H1 (cell line): ENCODE data around the gene ACACB. TPM values are rescaled to one million over a fixed set of nuclear protein-coding genes. Genes with fewer than 3 reads are reported as not detected.

Source experiments
- EP300 ChIP-seq, 2 experiments: IDR thresholded peaks; 1 replicate in 1 of 2; 2 replicates in 1 of 2; pipeline ENCODE4 v1.6.1; 2011 to 2012; ENCODE audit warnings: low read depth in 2 of 2, low read length in 2 of 2, mild to moderate bottlenecking in 2 of 2, borderline replicate concordance in 1 of 2, inconsistent platforms in 1 of 2, moderate library complexity in 1 of 2
- GTF2F1 ChIP-seq: IDR thresholded peaks from 2 replicates; pipeline ENCODE4 v1.6.1; 2012; ENCODE audit warnings: low read depth, low read length, improper control_type of control experiment, borderline replicate concordance
- JUN ChIP-seq: IDR thresholded peaks from 2 replicates; pipeline ENCODE4 v1.6.1; 2011; ENCODE audit warnings: low read depth, mild to moderate bottlenecking, improper control_type of control experiment, low read length
- polyA plus RNA-seq, 7 experiments: library from polyadenylated mRNA; depleted of rRNA in 3 of 7; stranded (reverse) in 5 of 7; unstranded in 2 of 7; fragments of >200 nt in 5 of 7; fragments of 200-250 nt in 2 of 7; gene quantifications; 1 replicate in 5 of 7; 2 replicates in 1 of 7; 4 replicates in 1 of 7; pipeline versions ENCODE4 v1.2.1 to v1.2.3, GENCODE V29; 2011 to 2013; ENCODE audit warnings: missing spikeins in 2 of 7, mixed read lengths in 2 of 7
- total RNA-seq: library from RNA; stranded (reverse); fragmentation: NEBNext Ultra II Directional; extraction: Animal tissue kit (Norgen Biotek cat#: 25700); gene quantifications from 2 replicates; pipeline ENCODE4 v1.2.1, GENCODE V29; 2021
- TF ChIP-seq, protein P1 (sequence below): IDR thresholded peaks from 2 replicates; pipeline ENCODE4 v1.6.1; 2012; ENCODE audit warnings: low read length, inconsistent platforms
- TF ChIP-seq, protein P2 (sequence below): fragments of 300-600 bp; sonication (generic); IDR thresholded peaks from 2 replicates; pipeline ENCODE4 v1.7.1; 2012; ENCODE audit warnings: low read length, moderate library complexity, mild to moderate bottlenecking, inconsistent platforms; ENCODE audit not compliant: insufficient replicate concordance

The ACACB gene
- total and polyA plus RNA-seq, 2 of the 8 experiments (the other 6 are each of a cell fraction or from before 2014, with no cell fraction given): 5.8 to 15.3 TPM

DNA sequence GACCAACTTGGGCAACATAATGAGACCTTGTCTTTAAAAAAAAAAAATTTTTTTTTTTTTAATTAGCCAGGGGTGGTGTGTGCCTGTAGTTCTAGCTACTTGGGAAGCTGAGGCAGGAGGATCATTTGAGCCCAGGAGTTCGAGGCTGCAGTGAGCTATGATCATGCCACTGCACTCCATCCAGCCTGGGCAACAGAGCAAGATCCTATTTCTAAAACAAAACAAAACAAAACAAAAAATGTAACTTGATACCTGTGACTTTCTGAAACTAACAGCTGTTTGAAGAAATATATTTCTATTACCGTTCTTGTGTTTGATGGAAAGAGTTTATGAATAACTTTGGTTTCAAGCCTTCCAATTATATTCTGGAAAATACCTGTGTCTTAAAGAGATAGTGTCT lies 1.7 kb upstream of the ACACB start (continued):
- TF ChIP-seq GTF2F1: no peak
- no peak for TF ChIP-seq JUN
- TF ChIP-seq, protein P1, sequence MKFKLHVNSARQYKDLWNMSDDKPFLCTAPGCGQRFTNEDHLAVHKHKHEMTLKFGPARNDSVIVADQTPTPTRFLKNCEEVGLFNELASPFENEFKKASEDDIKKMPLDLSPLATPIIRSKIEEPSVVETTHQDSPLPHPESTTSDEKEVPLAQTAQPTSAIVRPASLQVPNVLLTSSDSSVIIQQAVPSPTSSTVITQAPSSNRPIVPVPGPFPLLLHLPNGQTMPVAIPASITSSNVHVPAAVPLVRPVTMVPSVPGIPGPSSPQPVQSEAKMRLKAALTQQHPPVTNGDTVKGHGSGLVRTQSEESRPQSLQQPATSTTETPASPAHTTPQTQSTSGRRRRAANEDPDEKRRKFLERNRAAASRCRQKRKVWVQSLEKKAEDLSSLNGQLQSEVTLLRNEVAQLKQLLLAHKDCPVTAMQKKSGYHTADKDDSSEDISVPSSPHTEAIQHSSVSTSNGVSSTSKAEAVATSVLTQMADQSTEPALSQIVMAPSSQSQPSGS: no peak
- no peak for TF ChIP-seq EP300 (IDR thresholded peaks at IDR 0.05; ENCODE audit: borderline replicate concordance in 1 of 2, low read depth in 2 of 2, low read length in 2 of 2)
- TF ChIP-seq, protein P2, sequence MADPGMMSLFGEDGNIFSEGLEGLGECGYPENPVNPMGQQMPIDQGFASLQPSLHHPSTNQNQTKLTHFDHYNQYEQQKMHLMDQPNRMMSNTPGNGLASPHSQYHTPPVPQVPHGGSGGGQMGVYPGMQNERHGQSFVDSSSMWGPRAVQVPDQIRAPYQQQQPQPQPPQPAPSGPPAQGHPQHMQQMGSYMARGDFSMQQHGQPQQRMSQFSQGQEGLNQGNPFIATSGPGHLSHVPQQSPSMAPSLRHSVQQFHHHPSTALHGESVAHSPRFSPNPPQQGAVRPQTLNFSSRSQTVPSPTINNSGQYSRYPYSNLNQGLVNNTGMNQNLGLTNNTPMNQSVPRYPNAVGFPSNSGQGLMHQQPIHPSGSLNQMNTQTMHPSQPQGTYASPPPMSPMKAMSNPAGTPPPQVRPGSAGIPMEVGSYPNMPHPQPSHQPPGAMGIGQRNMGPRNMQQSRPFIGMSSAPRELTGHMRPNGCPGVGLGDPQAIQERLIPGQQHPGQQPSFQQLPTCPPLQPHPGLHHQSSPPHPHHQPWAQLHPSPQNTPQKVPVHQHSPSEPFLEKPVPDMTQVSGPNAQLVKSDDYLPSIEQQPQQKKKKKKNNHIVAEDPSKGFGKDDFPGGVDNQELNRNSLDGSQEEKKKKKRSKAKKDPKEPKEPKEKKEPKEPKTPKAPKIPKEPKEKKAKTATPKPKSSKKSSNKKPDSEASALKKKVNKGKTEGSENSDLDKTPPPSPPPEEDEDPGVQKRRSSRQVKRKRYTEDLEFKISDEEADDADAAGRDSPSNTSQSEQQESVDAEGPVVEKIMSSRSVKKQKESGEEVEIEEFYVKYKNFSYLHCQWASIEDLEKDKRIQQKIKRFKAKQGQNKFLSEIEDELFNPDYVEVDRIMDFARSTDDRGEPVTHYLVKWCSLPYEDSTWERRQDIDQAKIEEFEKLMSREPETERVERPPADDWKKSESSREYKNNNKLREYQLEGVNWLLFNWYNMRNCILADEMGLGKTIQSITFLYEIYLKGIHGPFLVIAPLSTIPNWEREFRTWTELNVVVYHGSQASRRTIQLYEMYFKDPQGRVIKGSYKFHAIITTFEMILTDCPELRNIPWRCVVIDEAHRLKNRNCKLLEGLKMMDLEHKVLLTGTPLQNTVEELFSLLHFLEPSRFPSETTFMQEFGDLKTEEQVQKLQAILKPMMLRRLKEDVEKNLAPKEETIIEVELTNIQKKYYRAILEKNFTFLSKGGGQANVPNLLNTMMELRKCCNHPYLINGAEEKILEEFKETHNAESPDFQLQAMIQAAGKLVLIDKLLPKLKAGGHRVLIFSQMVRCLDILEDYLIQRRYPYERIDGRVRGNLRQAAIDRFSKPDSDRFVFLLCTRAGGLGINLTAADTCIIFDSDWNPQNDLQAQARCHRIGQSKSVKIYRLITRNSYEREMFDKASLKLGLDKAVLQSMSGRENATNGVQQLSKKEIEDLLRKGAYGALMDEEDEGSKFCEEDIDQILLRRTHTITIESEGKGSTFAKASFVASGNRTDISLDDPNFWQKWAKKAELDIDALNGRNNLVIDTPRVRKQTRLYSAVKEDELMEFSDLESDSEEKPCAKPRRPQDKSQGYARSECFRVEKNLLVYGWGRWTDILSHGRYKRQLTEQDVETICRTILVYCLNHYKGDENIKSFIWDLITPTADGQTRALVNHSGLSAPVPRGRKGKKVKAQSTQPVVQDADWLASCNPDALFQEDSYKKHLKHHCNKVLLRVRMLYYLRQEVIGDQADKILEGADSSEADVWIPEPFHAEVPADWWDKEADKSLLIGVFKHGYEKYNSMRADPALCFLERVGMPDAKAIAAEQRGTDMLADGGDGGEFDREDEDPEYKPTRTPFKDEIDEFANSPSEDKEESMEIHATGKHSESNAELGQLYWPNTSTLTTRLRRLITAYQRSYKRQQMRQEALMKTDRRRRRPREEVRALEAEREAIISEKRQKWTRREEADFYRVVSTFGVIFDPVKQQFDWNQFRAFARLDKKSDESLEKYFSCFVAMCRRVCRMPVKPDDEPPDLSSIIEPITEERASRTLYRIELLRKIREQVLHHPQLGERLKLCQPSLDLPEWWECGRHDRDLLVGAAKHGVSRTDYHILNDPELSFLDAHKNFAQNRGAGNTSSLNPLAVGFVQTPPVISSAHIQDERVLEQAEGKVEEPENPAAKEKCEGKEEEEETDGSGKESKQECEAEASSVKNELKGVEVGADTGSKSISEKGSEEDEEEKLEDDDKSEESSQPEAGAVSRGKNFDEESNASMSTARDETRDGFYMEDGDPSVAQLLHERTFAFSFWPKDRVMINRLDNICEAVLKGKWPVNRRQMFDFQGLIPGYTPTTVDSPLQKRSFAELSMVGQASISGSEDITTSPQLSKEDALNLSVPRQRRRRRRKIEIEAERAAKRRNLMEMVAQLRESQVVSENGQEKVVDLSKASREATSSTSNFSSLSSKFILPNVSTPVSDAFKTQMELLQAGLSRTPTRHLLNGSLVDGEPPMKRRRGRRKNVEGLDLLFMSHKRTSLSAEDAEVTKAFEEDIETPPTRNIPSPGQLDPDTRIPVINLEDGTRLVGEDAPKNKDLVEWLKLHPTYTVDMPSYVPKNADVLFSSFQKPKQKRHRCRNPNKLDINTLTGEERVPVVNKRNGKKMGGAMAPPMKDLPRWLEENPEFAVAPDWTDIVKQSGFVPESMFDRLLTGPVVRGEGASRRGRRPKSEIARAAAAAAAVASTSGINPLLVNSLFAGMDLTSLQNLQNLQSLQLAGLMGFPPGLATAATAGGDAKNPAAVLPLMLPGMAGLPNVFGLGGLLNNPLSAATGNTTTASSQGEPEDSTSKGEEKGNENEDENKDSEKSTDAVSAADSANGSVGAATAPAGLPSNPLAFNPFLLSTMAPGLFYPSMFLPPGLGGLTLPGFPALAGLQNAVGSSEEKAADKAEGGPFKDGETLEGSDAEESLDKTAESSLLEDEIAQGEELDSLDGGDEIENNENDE: no peak
- TF ChIP-seq, all 59 proteins: peak for 0
